ENCODE results near the gene MYO3A. TPM values are rescaled to one million over a fixed set of nuclear protein-coding genes. Genes with fewer than 3 reads are reported as not detected.
"Not testable (repeated sequence)": the region's sequence is repeated elsewhere in the genome, so short reads cannot be mapped to it uniquely, and the experiment has no call there.

The MYO3A gene
- polyA plus RNA-seq, 1 donor (not counting 4 experiments of a cell fraction or from before 2014, with no cell fraction given), result not detected

DNA sequence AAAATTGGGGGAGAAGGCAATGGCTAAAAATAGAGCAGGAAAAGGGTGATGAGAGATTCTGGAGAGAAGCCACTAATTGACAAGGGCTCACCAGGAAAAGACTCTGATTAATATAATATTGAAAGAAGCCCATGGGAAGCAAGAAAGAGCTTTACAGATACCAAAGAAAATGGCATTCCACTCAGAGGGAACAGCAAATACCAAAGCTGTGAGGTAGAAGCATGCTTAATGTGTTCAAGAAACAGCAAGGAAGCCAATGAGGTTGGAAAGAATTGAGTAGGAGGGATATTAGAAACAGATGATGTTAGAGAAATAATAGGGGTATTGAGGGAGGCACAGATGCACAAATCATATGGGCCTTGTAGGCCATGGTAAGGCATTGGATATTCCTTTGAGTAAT is 130.1 kb downstream of the MYO3A start:
- no peaks in the 10 kb centered on the region for H3K36me3 ChIP-seq (ENCODE audit: control insufficient read depth in 2 of 2, extremely low read depth in 1 of 2, insufficient read depth in 2 of 2, low read length in 2 of 2)
- H3K27me3 ChIP-seq (ENCODE audit: control insufficient read depth, extremely low read depth, insufficient read depth, low read length), result no peaks in the 10 kb centered on the region
- no peaks in the 10 kb centered on the region for H3K9me3 ChIP-seq (ENCODE audit: control insufficient read depth, low read depth, low read length)
- no peaks in the 10 kb centered on the region for H3K79me2 ChIP-seq (ENCODE audit: control insufficient read depth, insufficient read depth, low read length)
- H3K4me3 ChIP-seq (ENCODE audit: control insufficient read depth in 2 of 3, extremely low read depth in 1 of 3, insufficient read depth in 2 of 3, low read depth in 1 of 3, low read length in 3 of 3), result no peak overlapping the region
- no peaks in the 10 kb centered on the region for H3K9me1 ChIP-seq (ENCODE audit: control insufficient read depth, extremely low read depth, insufficient read depth, low read length)
- H3K4me1 ChIP-seq (ENCODE audit: control insufficient read depth, extremely low read depth, insufficient read depth, low read length), result no peaks in the 10 kb centered on the region
- no peak overlapping the region for H3K4me2 ChIP-seq (ENCODE audit: control insufficient read depth, extremely low read depth, insufficient read depth, low read depth, low read length)
- H3K27ac ChIP-seq (ENCODE audit: control insufficient read depth, insufficient read depth, low read length), result no peak overlapping the region
- no peaks in the 10 kb centered on the region for H4K20me1 ChIP-seq (ENCODE audit: control insufficient read depth, extremely low read depth, insufficient read depth, low read length)
- no peak overlapping the region for H2AFZ ChIP-seq (ENCODE audit: control insufficient read depth, low read length)
- H3K9ac ChIP-seq (ENCODE audit: control insufficient read depth, extremely low read depth, insufficient read depth, low read length), result no peak overlapping the region
- no peak for TF ChIP-seq EZH2 (IDR thresholded peaks at IDR 0.05; ENCODE audit: low read length)
- TF ChIP-seq, protein P1, sequence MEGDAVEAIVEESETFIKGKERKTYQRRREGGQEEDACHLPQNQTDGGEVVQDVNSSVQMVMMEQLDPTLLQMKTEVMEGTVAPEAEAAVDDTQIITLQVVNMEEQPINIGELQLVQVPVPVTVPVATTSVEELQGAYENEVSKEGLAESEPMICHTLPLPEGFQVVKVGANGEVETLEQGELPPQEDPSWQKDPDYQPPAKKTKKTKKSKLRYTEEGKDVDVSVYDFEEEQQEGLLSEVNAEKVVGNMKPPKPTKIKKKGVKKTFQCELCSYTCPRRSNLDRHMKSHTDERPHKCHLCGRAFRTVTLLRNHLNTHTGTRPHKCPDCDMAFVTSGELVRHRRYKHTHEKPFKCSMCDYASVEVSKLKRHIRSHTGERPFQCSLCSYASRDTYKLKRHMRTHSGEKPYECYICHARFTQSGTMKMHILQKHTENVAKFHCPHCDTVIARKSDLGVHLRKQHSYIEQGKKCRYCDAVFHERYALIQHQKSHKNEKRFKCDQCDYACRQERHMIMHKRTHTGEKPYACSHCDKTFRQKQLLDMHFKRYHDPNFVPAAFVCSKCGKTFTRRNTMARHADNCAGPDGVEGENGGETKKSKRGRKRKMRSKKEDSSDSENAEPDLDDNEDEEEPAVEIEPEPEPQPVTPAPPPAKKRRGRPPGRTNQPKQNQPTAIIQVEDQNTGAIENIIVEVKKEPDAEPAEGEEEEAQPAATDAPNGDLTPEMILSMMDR (optimal IDR thresholded peaks at IDR 0.05 in 1 of 3, IDR thresholded peaks at IDR 0.05 in 1 of 3, conservative IDR thresholded peaks at IDR 0.05 in 1 of 3; ENCODE audit: extremely low read depth in 1 of 3, insufficient read depth in 2 of 3, low read length in 3 of 3), result no peak
- dilution Hi-C loops (cut with MboI; ENCODE audit: extremely low pct_ligation_motif_present, low sequenced_read_pairs), result no loop called here
- FAIRE-seq, result no peak
- no peak for DNase-seq (ENCODE audit: low read depth, low spot score)

- no peak for FAIRE-seq
- H4K20me1 ChIP-seq (ENCODE audit: control insufficient read depth, extremely low read depth, insufficient read depth, low read length), result no peaks in the 10 kb centered on the region
- no peaks in the 10 kb centered on the region for H3K9me3 ChIP-seq (ENCODE audit: control insufficient read depth, low read depth, low read length)
- H3K9me1 ChIP-seq (ENCODE audit: control insufficient read depth, extremely low read depth, insufficient read depth, low read length), result no peaks in the 10 kb centered on the region
- no peak for DNase-seq (ENCODE audit: low read depth, low spot score)
- H2AFZ ChIP-seq (ENCODE audit: control insufficient read depth, low read length), result no peak overlapping the region
- no peaks in the 10 kb centered on the region for H3K36me3 ChIP-seq (ENCODE audit: control insufficient read depth in 2 of 2, extremely low read depth in 1 of 2, insufficient read depth in 2 of 2, low read length in 2 of 2)
- dilution Hi-C loops (cut with MboI; ENCODE audit: extremely low pct_ligation_motif_present, low sequenced_read_pairs), result no loop called here
- H3K27ac ChIP-seq (ENCODE audit: control insufficient read depth, insufficient read depth, low read length), result no peak overlapping the region
- H3K4me1 ChIP-seq (ENCODE audit: control insufficient read depth, extremely low read depth, insufficient read depth, low read length), result no peaks in the 10 kb centered on the region
- no peak overlapping the region for H3K4me3 ChIP-seq (ENCODE audit: control insufficient read depth in 2 of 3, extremely low read depth in 1 of 3, insufficient read depth in 2 of 3, low read depth in 1 of 3, low read length in 3 of 3)
- no peak for TF ChIP-seq EZH2 (IDR thresholded peaks at IDR 0.05; ENCODE audit: low read length)
- TF ChIP-seq, protein P1 (optimal IDR thresholded peaks at IDR 0.05 in 1 of 3, IDR thresholded peaks at IDR 0.05 in 1 of 3, conservative IDR thresholded peaks at IDR 0.05 in 1 of 3; ENCODE audit: extremely low read depth in 1 of 3, insufficient read depth in 2 of 3, low read length in 3 of 3), result no peak
- no peak overlapping the region for H3K4me2 ChIP-seq (ENCODE audit: control insufficient read depth, extremely low read depth, insufficient read depth, low read depth, low read length)
- no peaks in the 10 kb centered on the region for H3K79me2 ChIP-seq (ENCODE audit: control insufficient read depth, insufficient read depth, low read length)
- H3K9ac ChIP-seq (ENCODE audit: control insufficient read depth, extremely low read depth, insufficient read depth, low read length), result no peak overlapping the region
- H3K27me3 ChIP-seq (ENCODE audit: control insufficient read depth, extremely low read depth, insufficient read depth, low read length), result no peaks in the 10 kb centered on the region
These were observed 133.7 kb downstream of the MYO3A start for GRCh38 chr10:26067680-26068079.

DNA sequence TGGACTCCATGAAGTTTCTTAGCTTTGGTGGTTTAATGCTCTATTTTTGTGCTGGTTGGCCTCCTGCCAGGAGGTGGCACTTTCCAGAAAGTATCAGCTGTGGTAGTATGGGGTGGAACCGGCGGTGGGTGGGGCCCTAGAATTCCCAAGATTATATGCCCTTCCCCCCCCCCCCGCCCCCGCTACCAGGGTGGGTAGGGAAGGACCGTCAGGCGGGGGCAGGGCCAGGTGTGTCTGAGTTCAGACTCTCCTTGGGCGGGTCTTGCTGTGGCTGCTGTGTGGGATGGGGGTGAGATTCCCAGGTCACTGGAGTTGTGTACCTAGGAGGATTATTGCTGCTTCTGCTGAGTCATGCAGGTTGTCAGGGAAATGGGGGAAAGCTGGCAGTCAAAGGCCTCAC is 146.9 kb downstream of the MYO3A start:
- H3K9me3 ChIP-seq (ENCODE audit: control insufficient read depth, low read depth, low read length); H3K79me2 ChIP-seq (ENCODE audit: control insufficient read depth, insufficient read depth, low read length); FAIRE-seq; H2AFZ ChIP-seq (ENCODE audit: control insufficient read depth, low read length); H4K20me1 ChIP-seq (ENCODE audit: control insufficient read depth, extremely low read depth, insufficient read depth, low read length); dilution Hi-C loops (cut with MboI; ENCODE audit: extremely low pct_ligation_motif_present, low sequenced_read_pairs); H3K4me3 ChIP-seq (ENCODE audit: control insufficient read depth in 2 of 3, extremely low read depth in 1 of 3, insufficient read depth in 2 of 3, low read depth in 1 of 3, low read length in 3 of 3); H3K4me2 ChIP-seq (ENCODE audit: control insufficient read depth, extremely low read depth, insufficient read depth, low read depth, low read length); DNase-seq (ENCODE audit: low read depth, low spot score); H3K9me1 ChIP-seq (ENCODE audit: control insufficient read depth, extremely low read depth, insufficient read depth, low read length); H3K27me3 ChIP-seq (ENCODE audit: control insufficient read depth, extremely low read depth, insufficient read depth, low read length); H3K4me1 ChIP-seq (ENCODE audit: control insufficient read depth, extremely low read depth, insufficient read depth, low read length); H3K36me3 ChIP-seq (ENCODE audit: control insufficient read depth in 2 of 2, extremely low read depth in 1 of 2, insufficient read depth in 2 of 2, low read length in 2 of 2); H3K9ac ChIP-seq (ENCODE audit: control insufficient read depth, extremely low read depth, insufficient read depth, low read length); H3K27ac ChIP-seq (ENCODE audit: control insufficient read depth, insufficient read depth, low read length): not testable (repeated sequence)
